K562 (cell line): ENCODE results near the gene CPED1. TPM values are rescaled to one million over a fixed set of nuclear protein-coding genes. Genes with fewer than 3 reads are reported as not detected.

Experiments
- BACH1 ChIP-seq: fragments of 200-800 bp; sonication (Bioruptor generic); IDR thresholded peaks from 2 replicates; pipeline ENCODE4 v1.6.1; 2016; ENCODE audit warnings: missing genetic modification characterization, missing compliant biosample characterization
- ELF2 ChIP-seq: fragments of 250-450 bp; sonication (Bioruptor Pico); IDR thresholded peaks from 2 replicates; pipeline ENCODE4 v1.5.0; 2021; ENCODE audit warnings: mild to moderate bottlenecking
- ESRRB ChIP-seq: fragments of 250-450 bp; sonication (Bioruptor Pico); IDR thresholded peaks from 2 replicates; pipeline ENCODE4 v1.5.0; 2020; ENCODE audit warnings: mild to moderate bottlenecking, moderate library complexity, borderline replicate concordance
- FOS ChIP-seq: IDR thresholded peaks from 3 replicates; pipeline ENCODE4 v1.6.1; 2011; ENCODE audit not compliant: insufficient read length; ENCODE audit errors: extremely low read depth
- GTF2F1 ChIP-seq: IDR thresholded peaks from 2 replicates; pipeline ENCODE4 v1.6.1; 2011; ENCODE audit warnings: low read depth, low read length, improper control_type of control experiment
- HDAC6 ChIP-seq: IDR thresholded peaks from 2 replicates; pipeline ENCODE4 v1.6.1; 2012; ENCODE audit warnings: low read depth, mild to moderate bottlenecking, control low read depth, inconsistent platforms, low read length, moderate library complexity
- KAT7 ChIP-seq: sonication (generic); formaldehyde crosslinking; IDR thresholded peaks from 2 replicates; pipeline ENCODE4 v1.8.0; 2022; ENCODE audit warnings: missing genetic modification reagents, mild to moderate bottlenecking, borderline replicate concordance
- PHF21A ChIP-seq: fragments of 450-650 bp; IDR thresholded peaks from 2 replicates; pipeline ENCODE4 v1.6.1; 2017; ENCODE audit warnings: low read depth, borderline replicate concordance
- PRDM10 ChIP-seq: fragments of 450-650 bp; IDR thresholded peaks from 2 replicates; pipeline ENCODE4 v1.6.1; 2018; ENCODE audit not compliant: partially characterized antibody
- RB1 ChIP-seq: fragments of 450-650 bp; IDR thresholded peaks from 2 replicates; pipeline ENCODE4 v1.6.1; 2017; ENCODE audit warnings: low read depth, mild to moderate bottlenecking
- SIN3A ChIP-seq, 2 experiments: fragments of 150-350 bp in 1 of 2; IDR thresholded peaks; 2 replicates each; pipeline ENCODE4 v1.6.1; 2011 to 2016; ENCODE audit warnings: borderline replicate concordance in 2 of 2, low read depth in 2 of 2, low read length in 2 of 2, mild to moderate bottlenecking in 2 of 2, moderate library complexity in 2 of 2; ENCODE audit not compliant: control insufficient read depth in 1 of 2
- SMC3 ChIP-seq: conservative IDR thresholded peaks from 2 replicates; pipeline ENCODE4 v1.6.1; 2011; ENCODE audit warnings: low read depth, low read length, improper control_type of control experiment; ENCODE audit not compliant: insufficient read depth
- SRF ChIP-seq, 2 experiments: fragments of 250-450, 450-650 bp in 1 of 2; sonication (Bioruptor Pico) in 1 of 2; sonication (generic) in 1 of 2; formaldehyde crosslinking; IDR thresholded peaks; 2 replicates each; pipeline versions ENCODE4 v1.5.0 to v1.5.1; 2020 to 2022; ENCODE audit warnings: mild to moderate bottlenecking in 1 of 2, missing genetic modification reagents in 1 of 2
- TAF15 ChIP-seq: fragments of 200-400 bp; formaldehyde crosslinking; IDR thresholded peaks from 2 replicates; pipeline ENCODE4 v1.6.1; 2017; ENCODE audit warnings: mild to moderate bottlenecking, low read depth, low read length, moderate library complexity
- ZBED1 ChIP-seq: IDR thresholded peaks from 2 replicates; pipeline ENCODE4 v1.6.1; 2014
- ZBTB17 ChIP-seq: fragments of 450-650 bp; formaldehyde crosslinking; IDR thresholded peaks from 2 replicates; pipeline ENCODE4 v1.4.0; 2020; ENCODE audit warnings: mild to moderate bottlenecking
- ZC3H8 ChIP-seq: fragments of 450-650 bp; IDR thresholded peaks from 2 replicates; pipeline ENCODE4 v1.6.1; 2017
- ZNF175 ChIP-seq: fragments of 200-800 bp; sonication (Bioruptor generic); IDR thresholded peaks from 2 replicates; pipeline ENCODE4 v1.6.1; 2016; ENCODE audit warnings: low read depth, mild to moderate bottlenecking, missing genetic modification characterization, missing compliant biosample characterization
- ZNF274 ChIP-seq: IDR thresholded peaks from 2 replicates; pipeline ENCODE4 v1.6.1; 2011; ENCODE audit warnings: low read depth, mild to moderate bottlenecking, low read length, moderate library complexity, borderline replicate concordance
- ZNF384 ChIP-seq: IDR thresholded peaks from 2 replicates; pipeline ENCODE4 v1.6.1; 2012; ENCODE audit warnings: low read depth, low read length, improper control_type of control experiment
- ZNF668 ChIP-seq: fragments of 250-450 bp; sonication (Bioruptor Pico); IDR thresholded peaks from 2 replicates; pipeline ENCODE4 v1.8.0; 2022; ENCODE audit warnings: mild to moderate bottlenecking, inconsistent platforms
- polyA plus RNA-seq, 8 experiments: library from polyadenylated mRNA; depleted of rRNA in 4 of 8; stranded (reverse) in 5 of 8; unstranded in 3 of 8; fragments of >200 nt; fragmentation: Nextera tagmentation in 2 of 8; fragmentation: Illumina TruSeq in 1 of 8; extraction: Ambion mirVana in 2 of 8; extraction: Trizol in 1 of 8; gene quantifications; 2 replicates each; pipeline versions ENCODE4 v1.2.1 to v1.2.3, GENCODE V29; 2011 to 2014; ENCODE audit warnings: inconsistent platforms in 1 of 8, missing spikeins in 1 of 8
- total RNA-seq, 7 experiments: library from RNA; depleted of rRNA in 6 of 7; stranded (reverse); fragments of >200 nt in 6 of 7; fragmentation: Illumina TruSeq in 2 of 7; extraction: Trizol in 2 of 7; gene quantifications; 2 replicates each; pipeline versions ENCODE4 v1.2.1 to v1.2.3, GENCODE V29; 2011 to 2021; ENCODE audit warnings: low replicate concordance in 1 of 7
- TF ChIP-seq, protein P1 (sequence below): fragments of 450-650 bp; IDR thresholded peaks from 2 replicates; pipeline ENCODE4 v1.7.0; 2016; ENCODE audit warnings: borderline replicate concordance
- TF ChIP-seq, protein P2 (sequence below): sonication (generic); formaldehyde crosslinking; IDR thresholded peaks from 2 replicates; pipeline ENCODE4 v1.9.0; 2022; ENCODE audit warnings: mild to moderate bottlenecking, missing genetic modification reagents

CPED1 gene
- total and polyA plus RNA-seq, 9 of the 15 experiments (the other 6 are each of a cell fraction or from before 2014, with no cell fraction given), result 195 to 393 (median 290) TPM

- 0 out of 2 replicates have a peak, but pooled peaks have one; percentile 48 for TF ChIP-seq ZNF668 (CRISPR knock-in tag)
- TF ChIP-seq RB1, result no peak
- TF ChIP-seq BACH1, result peak; percentile 60; the same call in 1 of the 2 replicates
- TF ChIP-seq ZNF384, result no peak
- TF ChIP-seq ZBTB17, result no peak
- TF ChIP-seq FOS, result no peak
- no peak for TF ChIP-seq SIN3A (IDR thresholded peaks at IDR 0.05; ENCODE audit: borderline replicate concordance in 2 of 2, control insufficient read depth in 1 of 2, low read depth in 2 of 2, low read length in 2 of 2)
- no peak for TF ChIP-seq ZBED1
- TF ChIP-seq PRDM10, result no peak
- TF ChIP-seq SRF (CRISPR knock-in tag; IDR thresholded peaks at IDR 0.05), result no peak
- TF ChIP-seq, protein P1, sequence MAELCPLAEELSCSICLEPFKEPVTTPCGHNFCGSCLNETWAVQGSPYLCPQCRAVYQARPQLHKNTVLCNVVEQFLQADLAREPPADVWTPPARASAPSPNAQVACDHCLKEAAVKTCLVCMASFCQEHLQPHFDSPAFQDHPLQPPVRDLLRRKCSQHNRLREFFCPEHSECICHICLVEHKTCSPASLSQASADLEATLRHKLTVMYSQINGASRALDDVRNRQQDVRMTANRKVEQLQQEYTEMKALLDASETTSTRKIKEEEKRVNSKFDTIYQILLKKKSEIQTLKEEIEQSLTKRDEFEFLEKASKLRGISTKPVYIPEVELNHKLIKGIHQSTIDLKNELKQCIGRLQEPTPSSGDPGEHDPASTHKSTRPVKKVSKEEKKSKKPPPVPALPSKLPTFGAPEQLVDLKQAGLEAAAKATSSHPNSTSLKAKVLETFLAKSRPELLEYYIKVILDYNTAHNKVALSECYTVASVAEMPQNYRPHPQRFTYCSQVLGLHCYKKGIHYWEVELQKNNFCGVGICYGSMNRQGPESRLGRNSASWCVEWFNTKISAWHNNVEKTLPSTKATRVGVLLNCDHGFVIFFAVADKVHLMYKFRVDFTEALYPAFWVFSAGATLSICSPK, result no peak
- TF ChIP-seq ZNF274, result no peak
- no peak for TF ChIP-seq HDAC6
- TF ChIP-seq SMC3, result no peak
- no peak for TF ChIP-seq GTF2F1
- TF ChIP-seq TAF15, result no peak
- peak; percentile 96 for TF ChIP-seq ZNF175
- TF ChIP-seq ESRRB (CRISPR knock-in tag), result no peak
- TF ChIP-seq ELF2 (CRISPR knock-in tag), result no peak
- no peak for TF ChIP-seq ZC3H8
- TF ChIP-seq KAT7 (CRISPR knock-in tag), result no peak
- no peak for TF ChIP-seq PHF21A
- TF ChIP-seq, protein P2, sequence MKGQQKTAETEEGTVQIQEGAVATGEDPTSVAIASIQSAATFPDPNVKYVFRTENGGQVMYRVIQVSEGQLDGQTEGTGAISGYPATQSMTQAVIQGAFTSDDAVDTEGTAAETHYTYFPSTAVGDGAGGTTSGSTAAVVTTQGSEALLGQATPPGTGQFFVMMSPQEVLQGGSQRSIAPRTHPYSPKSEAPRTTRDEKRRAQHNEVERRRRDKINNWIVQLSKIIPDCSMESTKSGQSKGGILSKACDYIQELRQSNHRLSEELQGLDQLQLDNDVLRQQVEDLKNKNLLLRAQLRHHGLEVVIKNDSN (CRISPR knock-in tag), result no peak
Observed at GRCh38 chr7:121138262-121138933, 149.9 kb downstream of the CPED1 start (continued).
